ENCODE results near the gene HS1BP3. TPM values are rescaled to one million over a fixed set of nuclear protein-coding genes. Genes with fewer than 3 reads are reported as not detected.
A peak's percentile ranks its signal among the peaks of the same experiment; 100 is the strongest.

HS1BP3 gene
- total RNA-seq, 5 donors from 2014 or later (not counting 1 experiment from before 2014, with no cell fraction given), result 11.1 to 20.7 (median 17.2) TPM

GRCh38 chr2:20574423-20574911, 76.4 kb downstream of the HS1BP3 start:
- Histone ChIP-seq H3K27ac (ENCODE audit: low read length) (no peak overlapping the region), H3K4me1 (ENCODE audit: control insufficient read depth in 1 of 2, extremely low read depth in 1 of 2, insufficient read depth in 2 of 2, low read length in 2 of 2) (peaks cover 0 to 18% of the 10 kb centered on the region in 2 experiments), H3K9me3 (no peaks in the 10 kb centered on the region), H3K27me3 (replicated peaks in 1 of 2; ENCODE audit: control insufficient read depth in 2 of 2, extremely low read depth in 1 of 2, insufficient read depth in 2 of 2, low read length in 1 of 2) (peaks cover 0 to 4% of the 10 kb centered on the region in 2 experiments), H3K4me3 (ENCODE audit: control insufficient read depth in 1 of 2, extremely low read depth in 1 of 2, low read length in 1 of 2) (no peak overlapping the region), H3K36me3 (ENCODE audit: control insufficient read depth in 2 of 2, extremely low read depth in 1 of 2, insufficient read depth in 1 of 2, low read length in 1 of 2) (no peaks in the 10 kb centered on the region)
- ChIA-PET POLR2A (no interaction called here), CTCF (interaction anchor here in 1 of 2 donors (0.6 kb wide), 1 partner anchor 128 kb away, joined by 3 read pairs; the partner anchor contains the start of gene RHOB)
- no peaks in the 10 kb centered on the region for H3K9me3 Mint-ChIP-seq
- H3K4me1 Mint-ChIP-seq, result peaks cover 10 to 19% (median 12%) of the 10 kb centered on the region in 3 donors
- no peaks in the 10 kb centered on the region for H3K36me3 Mint-ChIP-seq
- no peak for ATAC-seq (replicated peaks in 1 of 4)
- WGBS (ENCODE audit: insufficient coverage), result 91% methylated on average over 4 of the region's 5 CpGs
- DNase-seq, result no peak
- no peak overlapping the region for H3K4me3 Mint-ChIP-seq
- H3K27me3 Mint-ChIP-seq, result no peaks in the 10 kb centered on the region
- H3K27ac Mint-ChIP-seq, result peak overlapping the region in 1 of 2 donors; percentile 7

DNA sequence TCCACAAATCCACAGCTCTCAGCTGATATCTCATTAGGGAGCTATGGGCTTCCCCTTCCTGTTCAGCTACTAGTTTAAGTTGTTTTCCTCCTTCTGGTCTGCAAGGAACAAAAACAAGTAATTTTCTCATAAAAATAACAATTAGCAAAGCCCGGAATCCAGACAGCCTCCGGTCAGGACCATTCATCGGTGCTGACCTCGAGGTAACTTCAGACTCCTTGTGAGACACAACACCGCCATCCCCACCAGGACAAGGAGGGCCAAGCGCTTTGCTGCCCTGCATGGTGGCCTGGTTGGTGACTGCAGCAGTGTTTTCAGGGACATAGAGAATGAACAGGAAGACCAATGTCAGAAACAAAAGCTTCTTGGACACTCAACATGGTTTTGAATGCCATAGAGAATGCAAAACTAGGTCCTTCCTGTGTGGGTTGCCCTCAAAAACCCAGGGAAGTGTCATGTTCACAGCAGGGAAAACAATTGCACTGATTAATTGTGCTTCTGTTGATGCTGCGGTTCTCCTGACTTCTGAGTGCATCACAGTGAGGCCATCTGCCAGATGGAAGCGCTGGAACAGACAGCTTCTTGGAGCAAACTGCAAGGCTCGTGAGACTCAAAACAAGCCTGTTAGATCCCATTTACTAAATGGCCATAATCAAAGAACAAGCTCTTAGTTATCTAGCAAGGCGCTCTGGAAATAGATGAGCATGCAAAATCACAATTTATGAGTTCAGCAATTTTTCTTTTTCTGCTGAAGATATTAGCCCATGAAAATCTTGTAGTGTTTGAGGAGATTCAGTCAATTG, 77.1 kb downstream of the HS1BP3 start:
- ATAC-seq (replicated peaks in 1 of 4) (no peak), DNase-seq (no peak)
- no peaks in the 10 kb centered on the region for H3K9me3 Mint-ChIP-seq
- no peak overlapping the region for H3K27ac ChIP-seq (ENCODE audit: low read length)
- no peaks in the 10 kb centered on the region for H3K36me3 Mint-ChIP-seq
- H3K36me3 ChIP-seq (ENCODE audit: control insufficient read depth in 2 of 2, extremely low read depth in 1 of 2, insufficient read depth in 1 of 2, low read length in 1 of 2), result no peaks in the 10 kb centered on the region
- no peaks in the 10 kb centered on the region for H3K9me3 ChIP-seq
- peaks cover 10 to 19% (median 12%) of the 10 kb centered on the region in 3 donors for H3K4me1 Mint-ChIP-seq
- peak overlapping the region; percentile 7 to 28 for H3K27ac Mint-ChIP-seq
- WGBS (ENCODE audit: insufficient coverage), result 78% methylated on average over 4 of the region's 10 CpGs
- H3K27me3 Mint-ChIP-seq, result no peaks in the 10 kb centered on the region
- peaks cover 0 to 18% of the 10 kb centered on the region in 2 experiments for H3K4me1 ChIP-seq (ENCODE audit: control insufficient read depth in 1 of 2, extremely low read depth in 1 of 2, insufficient read depth in 2 of 2, low read length in 2 of 2)
- peaks cover 0 to 4% of the 10 kb centered on the region in 2 experiments for H3K27me3 ChIP-seq (replicated peaks in 1 of 2; ENCODE audit: control insufficient read depth in 2 of 2, extremely low read depth in 1 of 2, insufficient read depth in 2 of 2, low read length in 1 of 2)
- ChIA-PET CTCF (interaction anchor here in 1 of 2 donors (0.6 kb wide), 1 partner anchor 127 kb away, joined by 3 read pairs; the partner anchor contains the start of gene RHOB), POLR2A (interaction anchor here in 1 of 2 donors (0.6 kb wide), 1 partner anchor 249 kb away, joined by 5 read pairs; the partner anchor contains the start of gene LDAH)
- no peak overlapping the region for H3K4me3 Mint-ChIP-seq
- H3K4me3 ChIP-seq (ENCODE audit: control insufficient read depth in 1 of 2, extremely low read depth in 1 of 2, low read length in 1 of 2), result no peak overlapping the region

- ChIA-PET POLR2A (no interaction called here), CTCF (no interaction called here)
- no peaks in the 10 kb centered on the region for H3K36me3 Mint-ChIP-seq
- no peak overlapping the region for H3K4me3 Mint-ChIP-seq
- H3K27me3 Mint-ChIP-seq, result no peaks in the 10 kb centered on the region
- Histone ChIP-seq H3K36me3 (ENCODE audit: control insufficient read depth in 2 of 2, extremely low read depth in 1 of 2, insufficient read depth in 1 of 2, low read length in 1 of 2) (no peaks in the 10 kb centered on the region), H3K9me3 (no peaks in the 10 kb centered on the region), H3K4me1 (ENCODE audit: control insufficient read depth in 1 of 2, extremely low read depth in 1 of 2, insufficient read depth in 2 of 2, low read length in 2 of 2) (peaks cover 0 to 13% of the 10 kb centered on the region in 2 experiments), H3K4me3 (ENCODE audit: control insufficient read depth in 1 of 2, extremely low read depth in 1 of 2, low read length in 1 of 2) (no peak overlapping the region), H3K27me3 (replicated peaks in 1 of 2; ENCODE audit: control insufficient read depth in 2 of 2, extremely low read depth in 1 of 2, insufficient read depth in 2 of 2, low read length in 1 of 2) (peaks cover 0 to 8% of the 10 kb centered on the region in 2 experiments), H3K27ac (ENCODE audit: low read length) (no peak overlapping the region)
- DNase-seq (no peak), ATAC-seq (replicated peaks in 1 of 4) (no peak)
- no peaks in the 10 kb centered on the region for H3K9me3 Mint-ChIP-seq
- H3K27ac Mint-ChIP-seq, result no peak overlapping the region
- WGBS (ENCODE audit: insufficient coverage), result no CpG with 5 or more reads among the region's 5 CpGs
- peaks cover 9 to 14% (median 10%) of the 10 kb centered on the region in 3 donors for H3K4me1 Mint-ChIP-seq
Measured at GRCh38 chr2:20572221-20572620, 78.7 kb downstream of the HS1BP3 start.

DNA sequence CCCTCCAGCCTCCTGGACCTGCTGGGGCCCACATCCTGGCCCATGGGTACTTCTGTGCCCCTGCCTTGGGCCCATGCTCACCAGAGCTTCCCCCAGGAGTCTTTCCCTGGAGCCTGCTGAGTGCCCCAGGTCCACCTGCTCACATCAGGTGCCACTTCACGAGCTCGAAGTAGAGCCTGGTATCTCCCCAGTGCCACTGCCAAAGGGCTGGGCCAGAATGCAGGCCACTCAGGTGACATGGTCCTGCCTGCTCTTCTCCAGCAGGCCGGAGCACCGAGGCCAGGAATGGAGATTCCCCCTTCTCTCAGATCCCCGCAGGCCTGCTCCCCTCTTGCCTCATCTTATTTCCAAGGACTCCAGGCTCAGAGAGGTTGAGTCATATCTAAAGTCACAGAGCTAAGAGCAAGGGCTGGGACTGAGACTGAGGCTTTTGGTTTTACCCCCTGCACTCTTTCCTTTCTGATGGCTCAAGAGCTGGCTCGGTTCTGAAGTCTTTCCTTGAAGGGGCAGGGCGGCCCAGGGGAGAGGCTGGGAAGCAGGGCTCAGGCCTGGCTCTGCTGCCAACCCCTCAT, 79.2 kb downstream of the HS1BP3 start:
- DNase-seq (no peak), ATAC-seq (replicated peaks in 1 of 4) (no peak)
- peaks cover 3% of the 10 kb centered on the region in 2 donors for H3K27me3 Mint-ChIP-seq
- no peaks in the 10 kb centered on the region for H3K36me3 Mint-ChIP-seq
- ChIA-PET POLR2A (no interaction called here), CTCF (no interaction called here)
- H3K4me1 Mint-ChIP-seq, result peaks cover 6 to 9% (median 7%) of the 10 kb centered on the region in 3 donors
- Histone ChIP-seq H3K27me3 (replicated peaks in 1 of 2; ENCODE audit: control insufficient read depth in 2 of 2, extremely low read depth in 1 of 2, insufficient read depth in 2 of 2, low read length in 1 of 2) (peaks cover 0 to 10% of the 10 kb centered on the region in 2 experiments), H3K9me3 (no peaks in the 10 kb centered on the region), H3K27ac (ENCODE audit: low read length) (no peak overlapping the region), H3K36me3 (ENCODE audit: control insufficient read depth in 2 of 2, extremely low read depth in 1 of 2, insufficient read depth in 1 of 2, low read length in 1 of 2) (no peaks in the 10 kb centered on the region), H3K4me1 (ENCODE audit: control insufficient read depth in 1 of 2, extremely low read depth in 1 of 2, insufficient read depth in 2 of 2, low read length in 2 of 2) (peaks cover 0 to 9% of the 10 kb centered on the region in 2 experiments), H3K4me3 (ENCODE audit: control insufficient read depth in 1 of 2, extremely low read depth in 1 of 2, low read length in 1 of 2) (no peak overlapping the region)
- WGBS (ENCODE audit: insufficient coverage), result 64% methylated on average over 4 of the region's 7 CpGs
- H3K9me3 Mint-ChIP-seq, result no peaks in the 10 kb centered on the region
- H3K27ac Mint-ChIP-seq, result no peak overlapping the region
- H3K4me3 Mint-ChIP-seq, result no peak overlapping the region

DNA sequence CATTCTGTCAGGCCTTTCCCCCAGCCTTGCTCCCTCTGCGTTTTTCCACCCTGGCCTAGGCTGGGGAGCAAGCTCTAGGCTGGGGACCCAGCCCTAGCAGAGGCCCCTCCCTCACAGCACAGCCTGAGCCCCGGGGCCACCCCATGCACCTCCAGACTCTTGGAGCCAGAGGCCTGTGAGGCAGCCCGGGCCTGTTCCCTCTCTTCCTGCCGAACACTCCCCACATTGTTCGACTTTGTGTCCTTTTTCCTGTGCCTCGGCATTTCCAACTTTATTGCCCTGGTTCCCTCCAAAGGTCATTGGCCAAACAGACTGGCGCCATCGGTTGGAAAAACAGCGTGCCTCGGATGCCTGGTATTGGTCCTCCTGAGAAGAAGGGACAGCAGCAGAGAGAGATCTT, 79.7 kb downstream of the HS1BP3 start:
- H3K4me3 ChIP-seq (ENCODE audit: control insufficient read depth in 1 of 2, extremely low read depth in 1 of 2, low read length in 1 of 2), result no peak overlapping the region
- 92% methylated on average over 9 of the region's 10 CpGs for WGBS (ENCODE audit: insufficient coverage)
- POLR2A ChIA-PET, result no interaction called here
- ATAC-seq (replicated peaks in 1 of 4) (no peak), DNase-seq (no peak)
- no peak overlapping the region for H3K27ac ChIP-seq (ENCODE audit: low read length)
- Mint-ChIP-seq H3K4me1 (peaks cover 1 to 4% (median 2%) of the 10 kb centered on the region in 3 donors), H3K27me3 (peaks cover 3 to 4% of the 10 kb centered on the region in 2 donors), H3K27ac (no peak overlapping the region), H3K4me3 (no peak overlapping the region), H3K9me3 (no peaks in the 10 kb centered on the region), H3K36me3 (no peaks in the 10 kb centered on the region)
- H3K36me3 ChIP-seq (ENCODE audit: control insufficient read depth in 2 of 2, extremely low read depth in 1 of 2, insufficient read depth in 1 of 2, low read length in 1 of 2), result no peaks in the 10 kb centered on the region
- no peaks in the 10 kb centered on the region for H3K9me3 ChIP-seq
- H3K27me3 ChIP-seq (replicated peaks in 1 of 2; ENCODE audit: control insufficient read depth in 2 of 2, extremely low read depth in 1 of 2, insufficient read depth in 2 of 2, low read length in 1 of 2), result peaks cover 0 to 11% of the 10 kb centered on the region in 2 experiments
- peaks cover 0 to 5% of the 10 kb centered on the region in 2 experiments for H3K4me1 ChIP-seq (ENCODE audit: control insufficient read depth in 1 of 2, extremely low read depth in 1 of 2, insufficient read depth in 2 of 2, low read length in 2 of 2)
- CTCF ChIA-PET, result no interaction called here

GRCh38 chr2:20570249-20570648, 80.6 kb downstream of the HS1BP3 start:
- Mint-ChIP-seq H3K4me3 (no peak overlapping the region), H3K27ac (no peak overlapping the region), H3K9me3 (no peaks in the 10 kb centered on the region), H3K4me1 (no peaks in the 10 kb centered on the region), H3K27me3 (peaks cover 3 to 4% of the 10 kb centered on the region in 2 donors), H3K36me3 (no peaks in the 10 kb centered on the region)
- Histone ChIP-seq H3K4me1 (ENCODE audit: control insufficient read depth in 1 of 2, extremely low read depth in 1 of 2, insufficient read depth in 2 of 2, low read length in 2 of 2) (no peaks in the 10 kb centered on the region), H3K27me3 (replicated peaks in 1 of 2; ENCODE audit: control insufficient read depth in 2 of 2, extremely low read depth in 1 of 2, insufficient read depth in 2 of 2, low read length in 1 of 2) (peaks cover 0 to 18% of the 10 kb centered on the region in 2 experiments), H3K36me3 (ENCODE audit: control insufficient read depth in 2 of 2, extremely low read depth in 1 of 2, insufficient read depth in 1 of 2, low read length in 1 of 2) (no peaks in the 10 kb centered on the region), H3K27ac (ENCODE audit: low read length) (no peak overlapping the region), H3K4me3 (ENCODE audit: control insufficient read depth in 1 of 2, extremely low read depth in 1 of 2, low read length in 1 of 2) (no peak overlapping the region), H3K9me3 (no peaks in the 10 kb centered on the region)
- ChIA-PET POLR2A (no interaction called here), CTCF (no interaction called here)
- WGBS (ENCODE audit: insufficient coverage), result 88% methylated on average over 6 of the region's 6 CpGs
- DNase-seq, result no peak
- no peak for ATAC-seq (replicated peaks in 1 of 4)

Measured in T-cell (primary cell).